GM23338 (cell line): Measurements from ENCODE around the gene FAM117A.

Experiments used
- CREB1 ChIP-seq: fragments of 250-450 bp; sonication (Bioruptor Pico); IDR thresholded peaks from 2 replicates; pipeline ENCODE4 v1.5.0; 2020; ENCODE audit warnings: low read depth, mild to moderate bottlenecking, moderate library complexity
- EZH2 ChIP-seq: fragments of 200-600 bp; sonication (generic); IDR thresholded peaks from one replicate; pipeline ENCODE4 v1.8.0; 2017; ENCODE audit warnings: antibody characterized with exemption, mild to moderate bottlenecking, low read depth; ENCODE audit not compliant: unreplicated experiment
- EZH2phosphoT487 ChIP-seq: fragments of 200-600 bp; sonication (generic); IDR thresholded peaks from one replicate; pipeline ENCODE4 v1.8.1; 2018; ENCODE audit warnings: antibody characterized with exemption; ENCODE audit not compliant: unreplicated experiment
- JUNB ChIP-seq: IDR thresholded peaks from one replicate; pipeline ENCODE4 v1.6.1; 2016; ENCODE audit warnings: antibody characterized with exemption; ENCODE audit not compliant: unreplicated experiment
- NANOG ChIP-seq: IDR thresholded peaks from 2 replicates; pipeline ENCODE4 v1.6.1; 2016; ENCODE audit warnings: antibody characterized with exemption, borderline replicate concordance
- POLR2AphosphoS5 ChIP-seq: IDR thresholded peaks from 2 replicates; pipeline ENCODE4 v1.6.1; 2016; ENCODE audit warnings: antibody characterized with exemption, low read depth
- STAT1 ChIP-seq: IDR thresholded peaks from one replicate; pipeline ENCODE4 v1.6.1; 2016; ENCODE audit warnings: antibody characterized with exemption; ENCODE audit not compliant: unreplicated experiment
- ZNF331 ChIP-seq: fragments of 250-450 bp; sonication (Bioruptor Pico); IDR thresholded peaks from 2 replicates; pipeline ENCODE4 v1.5.0; 2020; ENCODE audit warnings: low read depth, mild to moderate bottlenecking, moderate library complexity
- TF ChIP-seq, protein P1 (sequence below), 2 experiments: fragments of 200-600 bp in 1 of 2; sonication (generic) in 1 of 2; conservative IDR thresholded peaks; 2 replicates each; pipeline versions ENCODE4 v1.5.1 to v1.6.1; 2016 to 2017; ENCODE audit warnings: antibody characterized with exemption in 2 of 2, low read depth in 2 of 2, mild to moderate bottlenecking in 2 of 2, moderate library complexity in 1 of 2
- TF ChIP-seq, protein P2 (sequence below): IDR thresholded peaks from 2 replicates; pipeline ENCODE4 v1.6.1; 2016; ENCODE audit warnings: antibody characterized with exemption
- TF ChIP-seq, protein P3 (sequence below): IDR thresholded peaks from one replicate; pipeline ENCODE4 v1.6.1; 2018; ENCODE audit warnings: antibody characterized with exemption; ENCODE audit not compliant: unreplicated experiment

DNA sequence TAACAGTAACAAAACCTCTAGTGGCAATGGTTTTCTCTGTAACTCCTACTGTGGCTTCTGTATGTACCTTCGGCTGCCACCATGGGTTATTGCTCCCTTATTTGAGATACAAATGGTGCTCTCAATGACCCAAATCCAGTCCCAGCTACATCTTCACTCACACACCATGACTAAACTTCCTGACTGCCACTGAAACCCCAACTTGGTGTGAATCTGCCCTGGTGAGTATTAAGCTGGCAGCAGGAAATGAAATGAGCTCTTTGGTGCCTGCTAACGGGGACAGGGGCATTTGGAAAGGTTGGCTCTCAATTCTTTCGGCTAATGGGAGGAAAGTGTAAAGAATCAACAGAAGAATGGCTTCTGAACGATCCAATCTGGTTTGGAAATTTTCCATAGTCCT lies 48.7 kb downstream of the FAM117A start:
- TF ChIP-seq POLR2AphosphoS5 (no peak), EZH2 (no peak), STAT1 (no peak), CREB1 (CRISPR knock-in tag) (no peak), ZNF331 (CRISPR knock-in tag) (no peak), JUNB (no peak), EZH2phosphoT487 (no peak), NANOG (no peak)
- TF ChIP-seq, protein P1, sequence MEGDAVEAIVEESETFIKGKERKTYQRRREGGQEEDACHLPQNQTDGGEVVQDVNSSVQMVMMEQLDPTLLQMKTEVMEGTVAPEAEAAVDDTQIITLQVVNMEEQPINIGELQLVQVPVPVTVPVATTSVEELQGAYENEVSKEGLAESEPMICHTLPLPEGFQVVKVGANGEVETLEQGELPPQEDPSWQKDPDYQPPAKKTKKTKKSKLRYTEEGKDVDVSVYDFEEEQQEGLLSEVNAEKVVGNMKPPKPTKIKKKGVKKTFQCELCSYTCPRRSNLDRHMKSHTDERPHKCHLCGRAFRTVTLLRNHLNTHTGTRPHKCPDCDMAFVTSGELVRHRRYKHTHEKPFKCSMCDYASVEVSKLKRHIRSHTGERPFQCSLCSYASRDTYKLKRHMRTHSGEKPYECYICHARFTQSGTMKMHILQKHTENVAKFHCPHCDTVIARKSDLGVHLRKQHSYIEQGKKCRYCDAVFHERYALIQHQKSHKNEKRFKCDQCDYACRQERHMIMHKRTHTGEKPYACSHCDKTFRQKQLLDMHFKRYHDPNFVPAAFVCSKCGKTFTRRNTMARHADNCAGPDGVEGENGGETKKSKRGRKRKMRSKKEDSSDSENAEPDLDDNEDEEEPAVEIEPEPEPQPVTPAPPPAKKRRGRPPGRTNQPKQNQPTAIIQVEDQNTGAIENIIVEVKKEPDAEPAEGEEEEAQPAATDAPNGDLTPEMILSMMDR (conservative IDR thresholded peaks at IDR 0.05; ENCODE audit: low read depth in 2 of 2), result no peak
- TF ChIP-seq, protein P2, sequence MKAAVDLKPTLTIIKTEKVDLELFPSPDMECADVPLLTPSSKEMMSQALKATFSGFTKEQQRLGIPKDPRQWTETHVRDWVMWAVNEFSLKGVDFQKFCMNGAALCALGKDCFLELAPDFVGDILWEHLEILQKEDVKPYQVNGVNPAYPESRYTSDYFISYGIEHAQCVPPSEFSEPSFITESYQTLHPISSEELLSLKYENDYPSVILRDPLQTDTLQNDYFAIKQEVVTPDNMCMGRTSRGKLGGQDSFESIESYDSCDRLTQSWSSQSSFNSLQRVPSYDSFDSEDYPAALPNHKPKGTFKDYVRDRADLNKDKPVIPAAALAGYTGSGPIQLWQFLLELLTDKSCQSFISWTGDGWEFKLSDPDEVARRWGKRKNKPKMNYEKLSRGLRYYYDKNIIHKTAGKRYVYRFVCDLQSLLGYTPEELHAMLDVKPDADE, result no peak
- TF ChIP-seq, protein P3, sequence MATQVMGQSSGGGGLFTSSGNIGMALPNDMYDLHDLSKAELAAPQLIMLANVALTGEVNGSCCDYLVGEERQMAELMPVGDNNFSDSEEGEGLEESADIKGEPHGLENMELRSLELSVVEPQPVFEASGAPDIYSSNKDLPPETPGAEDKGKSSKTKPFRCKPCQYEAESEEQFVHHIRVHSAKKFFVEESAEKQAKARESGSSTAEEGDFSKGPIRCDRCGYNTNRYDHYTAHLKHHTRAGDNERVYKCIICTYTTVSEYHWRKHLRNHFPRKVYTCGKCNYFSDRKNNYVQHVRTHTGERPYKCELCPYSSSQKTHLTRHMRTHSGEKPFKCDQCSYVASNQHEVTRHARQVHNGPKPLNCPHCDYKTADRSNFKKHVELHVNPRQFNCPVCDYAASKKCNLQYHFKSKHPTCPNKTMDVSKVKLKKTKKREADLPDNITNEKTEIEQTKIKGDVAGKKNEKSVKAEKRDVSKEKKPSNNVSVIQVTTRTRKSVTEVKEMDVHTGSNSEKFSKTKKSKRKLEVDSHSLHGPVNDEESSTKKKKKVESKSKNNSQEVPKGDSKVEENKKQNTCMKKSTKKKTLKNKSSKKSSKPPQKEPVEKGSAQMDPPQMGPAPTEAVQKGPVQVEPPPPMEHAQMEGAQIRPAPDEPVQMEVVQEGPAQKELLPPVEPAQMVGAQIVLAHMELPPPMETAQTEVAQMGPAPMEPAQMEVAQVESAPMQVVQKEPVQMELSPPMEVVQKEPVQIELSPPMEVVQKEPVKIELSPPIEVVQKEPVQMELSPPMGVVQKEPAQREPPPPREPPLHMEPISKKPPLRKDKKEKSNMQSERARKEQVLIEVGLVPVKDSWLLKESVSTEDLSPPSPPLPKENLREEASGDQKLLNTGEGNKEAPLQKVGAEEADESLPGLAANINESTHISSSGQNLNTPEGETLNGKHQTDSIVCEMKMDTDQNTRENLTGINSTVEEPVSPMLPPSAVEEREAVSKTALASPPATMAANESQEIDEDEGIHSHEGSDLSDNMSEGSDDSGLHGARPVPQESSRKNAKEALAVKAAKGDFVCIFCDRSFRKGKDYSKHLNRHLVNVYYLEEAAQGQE, result no peak
